Measurements from ENCODE around the gene GPR146.

DNA sequence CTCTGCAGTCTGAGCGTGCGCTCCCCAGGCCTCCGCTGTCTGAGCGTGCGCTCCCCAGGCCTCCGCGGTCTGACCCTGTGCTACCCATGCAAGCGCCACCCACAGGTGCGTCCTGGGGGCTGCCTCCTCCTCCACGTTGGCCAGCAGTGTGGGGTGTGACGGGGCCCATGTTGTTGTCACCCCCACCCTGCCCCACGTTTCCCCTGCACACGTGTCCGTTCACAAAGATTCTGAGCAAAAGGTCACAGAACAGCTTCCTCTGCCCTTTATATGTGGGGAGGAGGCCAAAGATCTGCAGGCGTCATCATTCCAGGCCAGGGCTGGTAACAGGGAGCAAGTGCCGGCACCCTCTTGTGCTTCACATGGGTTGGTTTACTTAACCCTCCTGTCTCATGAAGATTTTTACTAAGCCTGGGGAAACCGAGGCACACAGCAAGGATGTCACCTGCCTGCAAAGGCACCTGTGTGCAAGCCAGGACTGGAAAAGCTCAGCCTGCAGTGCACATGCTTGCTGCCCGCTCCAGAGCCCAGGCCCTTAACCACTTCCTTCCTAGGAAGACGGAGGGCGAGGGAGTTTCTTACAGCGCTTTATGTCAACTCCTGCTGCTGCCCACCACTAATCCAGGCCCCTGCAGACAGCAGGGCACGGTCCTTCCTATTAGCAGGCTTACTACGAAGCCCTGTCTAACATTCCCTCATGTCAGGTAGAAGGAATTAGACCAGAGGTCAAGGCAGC, 4.8 kb downstream of the GPR146 start:
- TF ChIP-seq, protein P1, sequence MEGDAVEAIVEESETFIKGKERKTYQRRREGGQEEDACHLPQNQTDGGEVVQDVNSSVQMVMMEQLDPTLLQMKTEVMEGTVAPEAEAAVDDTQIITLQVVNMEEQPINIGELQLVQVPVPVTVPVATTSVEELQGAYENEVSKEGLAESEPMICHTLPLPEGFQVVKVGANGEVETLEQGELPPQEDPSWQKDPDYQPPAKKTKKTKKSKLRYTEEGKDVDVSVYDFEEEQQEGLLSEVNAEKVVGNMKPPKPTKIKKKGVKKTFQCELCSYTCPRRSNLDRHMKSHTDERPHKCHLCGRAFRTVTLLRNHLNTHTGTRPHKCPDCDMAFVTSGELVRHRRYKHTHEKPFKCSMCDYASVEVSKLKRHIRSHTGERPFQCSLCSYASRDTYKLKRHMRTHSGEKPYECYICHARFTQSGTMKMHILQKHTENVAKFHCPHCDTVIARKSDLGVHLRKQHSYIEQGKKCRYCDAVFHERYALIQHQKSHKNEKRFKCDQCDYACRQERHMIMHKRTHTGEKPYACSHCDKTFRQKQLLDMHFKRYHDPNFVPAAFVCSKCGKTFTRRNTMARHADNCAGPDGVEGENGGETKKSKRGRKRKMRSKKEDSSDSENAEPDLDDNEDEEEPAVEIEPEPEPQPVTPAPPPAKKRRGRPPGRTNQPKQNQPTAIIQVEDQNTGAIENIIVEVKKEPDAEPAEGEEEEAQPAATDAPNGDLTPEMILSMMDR (IDR thresholded peaks at IDR 0.05), result peak in 1 of 4 donors; percentile 10
- TF ChIP-seq POLR2A (IDR thresholded peaks at IDR 0.05), result peak; percentile 56

Measured in right lobe of liver (tissue), 4 donors.